AG10803 (cell line): ENCODE results near the gene KRCC1.
"Not testable (repeated sequence)": the region's sequence is repeated elsewhere in the genome, so short reads cannot be mapped to it uniquely, and the experiment has no call there.

Source experiments
- DNase-seq: peaks from one replicate; pipeline ENCODE4 v3.0.0; 2010; ENCODE audit warnings: low read depth
- H3K4me3 ChIP-seq: 2 replicates; pipeline ENCODE4 v1.5.1; 2011; ENCODE audit warnings: mild to moderate bottlenecking, low read length, control low read depth
- TF ChIP-seq, protein P1 (sequence below): conservative IDR thresholded peaks from 2 replicates; pipeline ENCODE4 v1.5.1; 2011; ENCODE audit warnings: mild to moderate bottlenecking, low read length, control low read depth, inconsistent platforms

The KRCC1 gene

DNA sequence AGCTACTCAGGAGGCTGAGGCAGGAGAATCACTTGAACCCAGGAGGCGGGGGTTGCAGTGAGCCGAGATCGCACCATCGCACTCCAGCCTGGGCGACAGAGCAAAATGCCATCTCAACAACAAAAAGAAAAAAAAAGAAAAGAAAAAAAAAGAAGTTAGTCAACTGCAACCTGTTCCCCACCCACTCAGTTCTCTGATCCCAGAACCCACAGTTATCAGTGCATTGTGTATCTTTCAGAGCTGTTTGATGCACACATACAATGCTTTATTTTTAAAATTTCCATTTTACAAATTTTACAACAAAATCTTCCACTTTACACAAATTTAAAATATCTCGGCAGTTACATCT is 53.2 kb downstream of the KRCC1 start:
- no peak overlapping the region for H3K4me3 ChIP-seq
- TF ChIP-seq, protein P1, sequence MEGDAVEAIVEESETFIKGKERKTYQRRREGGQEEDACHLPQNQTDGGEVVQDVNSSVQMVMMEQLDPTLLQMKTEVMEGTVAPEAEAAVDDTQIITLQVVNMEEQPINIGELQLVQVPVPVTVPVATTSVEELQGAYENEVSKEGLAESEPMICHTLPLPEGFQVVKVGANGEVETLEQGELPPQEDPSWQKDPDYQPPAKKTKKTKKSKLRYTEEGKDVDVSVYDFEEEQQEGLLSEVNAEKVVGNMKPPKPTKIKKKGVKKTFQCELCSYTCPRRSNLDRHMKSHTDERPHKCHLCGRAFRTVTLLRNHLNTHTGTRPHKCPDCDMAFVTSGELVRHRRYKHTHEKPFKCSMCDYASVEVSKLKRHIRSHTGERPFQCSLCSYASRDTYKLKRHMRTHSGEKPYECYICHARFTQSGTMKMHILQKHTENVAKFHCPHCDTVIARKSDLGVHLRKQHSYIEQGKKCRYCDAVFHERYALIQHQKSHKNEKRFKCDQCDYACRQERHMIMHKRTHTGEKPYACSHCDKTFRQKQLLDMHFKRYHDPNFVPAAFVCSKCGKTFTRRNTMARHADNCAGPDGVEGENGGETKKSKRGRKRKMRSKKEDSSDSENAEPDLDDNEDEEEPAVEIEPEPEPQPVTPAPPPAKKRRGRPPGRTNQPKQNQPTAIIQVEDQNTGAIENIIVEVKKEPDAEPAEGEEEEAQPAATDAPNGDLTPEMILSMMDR = no peak
- DNase-seq = no peak

DNA sequence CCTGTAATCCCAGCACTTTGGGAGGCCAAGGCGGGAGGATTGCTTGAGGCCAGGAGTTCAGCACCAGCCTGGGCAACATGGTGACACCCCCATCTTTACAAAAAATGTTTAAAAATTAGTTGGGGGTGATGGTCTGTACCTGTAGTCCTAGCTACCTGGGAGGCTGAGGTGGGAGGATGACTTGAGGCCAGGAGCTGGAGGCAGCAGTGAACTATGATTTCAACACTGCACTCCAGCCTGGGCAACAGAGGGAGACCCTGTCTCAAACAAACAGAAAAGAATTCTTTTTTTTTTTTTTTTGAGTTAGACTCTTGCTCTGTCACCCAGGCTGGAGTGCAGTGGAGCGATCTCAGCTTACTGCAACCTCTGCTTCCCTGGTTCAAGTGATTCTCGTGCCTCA is 55.1 kb downstream of the KRCC1 start:
- not testable (repeated sequence) for DNase-seq, H3K4me3 ChIP-seq

DNA sequence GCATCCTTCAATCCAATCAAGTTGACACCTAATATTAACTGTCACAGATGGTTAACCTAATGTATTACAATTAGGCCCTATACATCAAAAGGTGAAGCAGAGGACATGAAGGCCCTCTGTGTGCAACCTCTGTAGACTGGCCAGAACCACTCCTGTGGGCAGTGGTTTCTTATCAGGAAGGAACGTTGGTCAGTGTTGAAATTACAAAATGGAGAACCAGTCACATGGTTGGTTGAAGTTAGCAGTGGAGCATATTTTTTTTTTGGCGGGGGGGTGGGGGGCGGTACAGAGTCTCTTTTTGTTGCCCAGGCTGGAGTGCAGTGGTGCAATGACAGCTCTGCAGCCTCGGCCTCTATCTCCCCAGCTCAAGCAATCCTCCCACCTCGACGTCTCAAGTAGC is 59.0 kb downstream of the KRCC1 start:
- no peak overlapping the region for H3K4me3 ChIP-seq
- TF ChIP-seq, protein P1 = no peak
- no peak for DNase-seq

DNA sequence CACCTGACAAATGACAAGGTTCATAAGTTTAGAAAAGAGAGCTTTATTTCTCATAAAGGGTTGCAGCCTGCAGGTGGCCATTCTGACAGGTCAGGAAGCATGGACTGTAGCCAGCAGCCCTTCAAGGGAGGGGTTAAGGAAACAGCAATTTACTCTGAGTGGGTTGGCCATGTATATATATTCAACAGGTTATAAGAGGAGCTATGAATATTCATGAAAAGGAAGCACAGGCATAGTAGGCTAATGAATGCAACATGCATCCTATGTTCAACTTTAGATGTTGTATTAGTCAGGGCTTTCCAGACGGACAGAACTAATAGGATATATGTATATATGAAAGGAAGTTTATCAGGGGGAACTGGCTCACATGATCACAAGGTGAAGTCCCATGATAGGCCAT is 59.8 kb downstream of the KRCC1 start:
- DNase-seq = no peak
- no peak overlapping the region for H3K4me3 ChIP-seq
- TF ChIP-seq, protein P1 = no peak

DNA sequence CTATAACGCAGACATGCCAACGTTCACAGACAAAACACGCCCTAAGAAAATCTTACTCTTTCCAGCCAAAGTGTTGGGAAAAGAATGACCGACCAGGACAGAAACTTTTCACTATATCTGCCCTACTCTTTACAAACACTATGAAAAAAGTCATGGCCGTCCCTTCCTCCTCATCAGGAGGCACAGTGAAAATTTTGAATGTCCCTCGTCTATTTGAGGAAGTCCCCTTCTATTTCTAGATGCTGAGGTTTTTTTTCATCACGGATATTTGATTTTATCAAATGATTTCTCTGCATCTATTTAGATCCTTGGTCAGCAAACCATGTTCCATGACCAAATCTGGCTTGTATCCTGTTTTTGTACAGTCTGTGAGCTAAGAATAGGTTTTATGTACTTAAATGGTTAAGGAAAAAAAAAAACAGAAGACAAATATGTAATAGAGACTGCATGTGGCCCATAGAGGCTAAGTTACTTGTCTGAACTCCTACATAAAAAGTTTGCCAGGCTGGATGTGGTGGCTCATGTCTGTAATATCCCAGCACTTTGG is 61.2 kb downstream of the KRCC1 start:
- not testable (repeated sequence) for H3K4me3 ChIP-seq, DNase-seq

DNA sequence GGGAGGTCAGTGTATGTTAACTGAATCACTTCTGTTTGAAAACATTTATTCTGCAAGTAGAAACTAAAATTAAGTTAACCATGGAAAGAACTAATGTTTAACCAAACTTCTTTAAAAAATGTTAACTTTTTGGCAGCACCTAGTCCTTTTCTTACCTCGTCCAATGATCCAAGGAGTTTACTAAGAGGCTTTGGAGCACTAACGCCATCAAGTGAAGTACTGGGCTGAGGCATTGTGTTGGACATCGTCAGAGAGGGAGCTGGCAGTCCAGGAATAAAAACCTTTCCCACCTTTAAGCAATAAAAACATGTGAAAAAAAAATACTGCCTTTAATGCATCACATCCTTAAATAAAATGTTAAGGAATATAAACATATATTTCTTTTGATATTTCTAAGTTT is 63.0 kb downstream of the KRCC1 start:
- not testable (repeated sequence) for DNase-seq, H3K4me3 ChIP-seq

DNA sequence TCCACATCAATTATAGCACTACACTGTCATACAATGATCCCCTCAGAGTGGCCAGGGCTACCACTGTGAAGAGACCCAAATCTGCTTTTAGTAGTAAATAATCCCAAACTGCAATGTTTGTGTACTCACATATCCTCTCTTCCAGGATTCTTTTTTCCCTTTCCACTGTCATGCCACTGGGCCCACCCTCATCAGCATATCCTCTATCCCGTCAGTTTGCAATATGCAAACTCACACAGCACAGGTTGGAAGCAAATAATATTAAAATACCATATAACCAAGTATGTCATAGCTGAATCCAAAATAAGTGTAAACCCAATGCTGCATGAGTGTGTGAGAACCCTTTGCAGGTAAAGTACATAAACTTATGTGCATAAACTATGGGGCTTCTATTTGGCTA is 68.1 kb downstream of the KRCC1 start:
- not testable (repeated sequence) for H3K4me3 ChIP-seq, DNase-seq

DNA sequence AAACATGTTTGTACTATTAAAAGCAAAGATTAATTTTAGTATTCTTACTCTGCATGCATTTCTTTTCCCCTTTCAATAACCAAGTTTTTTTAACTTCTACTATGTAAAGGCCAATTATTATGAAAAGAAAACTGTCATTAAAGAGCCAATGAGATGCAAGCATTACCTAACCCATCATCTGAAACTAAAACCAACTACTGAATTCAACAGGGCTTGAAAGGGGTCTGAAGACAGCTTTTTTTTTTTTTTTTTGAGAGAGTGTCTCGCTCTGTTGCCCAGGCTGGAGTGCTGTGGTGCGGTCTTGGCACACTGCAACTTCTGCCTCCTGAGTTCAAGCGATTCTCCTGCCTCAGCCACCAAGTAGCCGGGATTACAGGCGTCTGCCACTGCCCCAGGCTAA is 69.7 kb downstream of the KRCC1 start:
- DNase-seq, H3K4me3 ChIP-seq: not testable (repeated sequence)

DNA sequence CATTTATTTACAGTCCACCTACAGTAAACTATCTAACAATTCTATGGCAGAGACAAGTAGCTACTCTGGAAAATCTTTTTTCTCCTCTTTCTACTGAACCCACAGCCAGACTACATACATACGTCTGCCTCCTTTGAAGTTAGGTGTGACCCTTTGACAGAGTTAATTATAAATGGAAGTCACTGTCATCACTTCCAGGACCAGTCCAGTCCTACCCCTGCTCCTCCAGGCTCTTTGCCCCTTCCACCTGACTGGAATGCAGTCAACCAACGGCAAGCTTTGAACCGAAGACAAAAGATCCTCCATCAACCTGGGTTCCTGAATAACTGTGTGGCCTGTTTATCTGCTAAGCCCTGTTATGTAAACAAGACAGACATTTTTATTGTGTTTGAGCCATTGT is 74.4 kb downstream of the KRCC1 start:
- DNase-seq, H3K4me3 ChIP-seq: not testable (repeated sequence)
